ENCODE results near the gene PARP1. TPM values are rescaled to one million over a fixed set of nuclear protein-coding genes. Genes with fewer than 3 reads are reported as not detected.
A peak's percentile ranks its signal among the peaks of the same experiment; 100 is the strongest.

The PARP1 gene
- total RNA-seq, 1 experiment from 2014 or later: 546 TPM

DNA sequence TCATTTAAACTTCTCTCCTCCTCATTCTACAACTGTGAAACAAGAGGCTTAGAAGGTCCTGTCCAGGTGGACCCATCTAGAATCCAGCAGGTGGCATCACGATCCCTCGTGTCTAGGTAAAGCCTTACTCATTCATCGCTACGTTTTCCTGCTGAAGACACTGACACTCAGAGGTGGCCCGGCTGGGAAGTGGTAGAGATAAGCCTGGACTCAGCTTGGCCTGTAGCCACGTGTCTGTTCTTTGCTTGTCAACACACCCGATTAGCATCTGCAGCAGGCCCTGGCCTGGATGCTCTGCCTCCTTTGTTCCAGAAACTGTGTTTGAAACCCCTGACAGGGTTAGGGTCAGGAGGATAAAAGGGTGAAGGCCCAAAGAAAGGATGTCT lies 43.4 kb downstream of the PARP1 start:
- no peak overlapping the region for H3K27ac ChIP-seq
- peaks cover 97% of the 10 kb centered on the region for H3K36me3 ChIP-seq
- H3K9me3 ChIP-seq (replicated peaks): no peaks in the 10 kb centered on the region
- no peak overlapping the region for H3K4me3 ChIP-seq
- no peaks in the 10 kb centered on the region for H3K27me3 ChIP-seq
- no peak for DNase-seq
- no peaks in the 10 kb centered on the region for H3K4me1 ChIP-seq

DNA sequence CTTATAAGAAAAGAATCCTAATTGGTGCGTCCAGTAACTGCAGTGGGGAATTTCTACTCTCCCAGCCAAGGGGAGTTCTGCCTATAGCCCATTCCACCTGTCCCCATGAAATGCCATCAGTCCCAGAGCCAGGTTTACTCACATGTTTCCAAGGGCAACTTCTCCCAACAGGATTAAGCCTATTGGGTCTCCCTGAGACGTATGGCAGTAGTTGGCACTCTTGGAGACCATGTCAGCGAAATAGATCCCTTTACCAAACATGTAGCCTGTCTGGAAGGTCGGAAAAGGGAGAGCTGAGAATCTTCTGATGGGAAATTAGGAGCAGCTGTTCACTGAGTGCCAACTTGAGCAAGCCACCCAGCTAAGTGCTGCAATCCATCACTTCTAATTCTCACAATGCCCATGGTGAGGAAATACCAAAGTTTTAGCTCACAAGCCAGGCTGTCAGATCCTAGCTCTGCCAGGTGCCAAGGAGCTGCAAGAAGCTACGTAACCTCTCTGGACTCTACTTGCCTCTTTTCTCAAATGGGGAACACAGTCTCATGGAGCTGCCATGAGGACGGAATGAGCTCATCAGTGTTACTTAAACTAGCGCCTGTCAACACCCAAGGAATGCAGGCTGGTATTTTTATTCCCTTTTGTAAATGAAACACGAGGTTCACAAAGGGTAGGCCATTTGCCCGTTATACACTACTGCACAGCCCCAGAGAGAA lies 43.9 kb downstream of the PARP1 start:
- no peaks in the 10 kb centered on the region for H3K27me3 ChIP-seq
- no peak overlapping the region for H3K4me3 ChIP-seq
- DNase-seq: no peak
- H3K27ac ChIP-seq: no peak overlapping the region
- H3K4me1 ChIP-seq: no peaks in the 10 kb centered on the region
- H3K36me3 ChIP-seq: peaks cover 95% of the 10 kb centered on the region
- no peaks in the 10 kb centered on the region for H3K9me3 ChIP-seq (replicated peaks)

DNA sequence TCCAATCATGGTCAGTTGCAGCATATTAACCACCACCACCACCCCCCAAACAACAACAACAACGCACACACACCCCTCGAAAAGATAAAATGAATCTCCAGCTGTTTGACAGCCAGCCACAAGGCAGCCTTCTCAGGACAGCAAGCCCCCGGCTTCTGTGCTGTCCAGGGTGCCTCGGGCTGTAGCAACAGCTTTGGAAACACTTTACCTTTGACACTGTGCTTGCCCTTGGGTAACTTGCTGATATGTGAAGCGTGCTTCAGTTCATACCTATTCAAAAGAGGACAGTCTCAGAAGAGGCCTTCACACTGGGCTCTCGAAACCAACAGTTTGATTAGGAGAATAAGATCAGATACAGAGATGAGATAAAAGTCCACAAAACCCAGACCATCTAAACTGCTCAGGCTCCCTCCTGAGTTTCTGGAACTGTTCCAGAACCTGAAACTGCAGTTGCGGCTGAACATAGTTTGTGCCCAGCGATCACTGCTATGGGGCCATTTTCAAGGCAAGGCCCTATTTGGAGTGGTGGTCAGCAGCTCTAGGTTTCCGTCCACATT lies 44.9 kb downstream of the PARP1 start:
- H3K36me3 ChIP-seq: peaks cover 95% of the 10 kb centered on the region
- DNase-seq: no peak
- H3K9me3 ChIP-seq (replicated peaks): no peaks in the 10 kb centered on the region
- no peaks in the 10 kb centered on the region for H3K4me1 ChIP-seq
- no peaks in the 10 kb centered on the region for H3K27me3 ChIP-seq
- no peak overlapping the region for H3K4me3 ChIP-seq
- no peak overlapping the region for H3K27ac ChIP-seq

DNA sequence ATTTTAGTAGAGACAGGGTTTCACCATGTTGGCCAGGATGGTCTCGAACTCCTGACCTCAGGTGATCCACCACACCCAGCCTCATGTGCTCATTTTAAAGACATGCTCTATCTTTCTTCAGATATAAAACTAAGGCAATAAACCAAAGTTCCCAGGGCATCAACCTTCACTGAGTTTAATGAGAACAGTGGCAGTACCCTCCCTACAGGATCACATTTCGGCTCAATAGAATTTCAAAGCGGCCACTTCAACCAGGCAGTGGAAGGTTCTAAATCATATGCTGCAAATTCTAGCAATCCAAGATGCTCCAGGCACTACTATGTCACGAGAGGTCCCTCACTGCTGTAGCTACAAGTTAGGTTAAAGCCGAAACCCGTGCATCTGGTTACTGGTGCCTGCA lies 45.5 kb downstream of the PARP1 start:
- Histone ChIP-seq H3K4me1 (no peaks in the 10 kb centered on the region), H3K36me3 (peaks cover 95% of the 10 kb centered on the region), H3K27me3 (no peaks in the 10 kb centered on the region), H3K27ac (no peak overlapping the region), H3K9me3 (replicated peaks) (no peaks in the 10 kb centered on the region), H3K4me3 (no peak overlapping the region)
- DNase-seq: no peak

DNA sequence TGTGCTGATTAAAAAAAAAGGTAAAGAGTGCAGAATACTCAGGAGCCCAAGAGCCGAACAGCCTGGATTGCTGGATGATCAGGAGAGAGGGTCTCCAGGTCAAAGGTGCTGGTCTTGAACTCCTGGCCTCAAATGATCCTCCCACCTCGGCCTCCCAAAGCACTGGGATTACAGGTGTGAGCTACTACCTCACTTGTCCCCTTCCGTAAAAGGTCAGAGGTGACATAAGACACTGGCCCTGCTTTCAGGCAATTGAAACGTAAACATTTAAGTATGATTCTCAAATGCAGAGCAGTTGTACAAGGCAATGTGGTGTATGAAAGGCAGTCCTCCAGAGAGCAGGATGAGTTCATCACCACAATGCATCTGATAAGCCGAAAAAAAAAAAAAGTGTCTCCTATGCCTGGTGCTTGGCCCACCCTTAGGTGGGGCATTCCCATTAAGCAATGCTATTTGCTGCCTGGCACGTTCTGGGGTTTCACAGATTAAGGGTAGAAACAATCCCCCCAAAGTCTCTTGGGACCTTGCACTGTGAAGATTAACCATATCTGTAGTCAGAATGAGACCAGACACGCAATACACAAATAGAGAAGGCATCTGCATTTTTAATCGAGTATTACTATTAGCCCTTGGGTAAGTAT lies 47.7 kb downstream of the PARP1 start:
- DNase-seq: no peak
- no peaks in the 10 kb centered on the region for H3K4me1 ChIP-seq

DNA sequence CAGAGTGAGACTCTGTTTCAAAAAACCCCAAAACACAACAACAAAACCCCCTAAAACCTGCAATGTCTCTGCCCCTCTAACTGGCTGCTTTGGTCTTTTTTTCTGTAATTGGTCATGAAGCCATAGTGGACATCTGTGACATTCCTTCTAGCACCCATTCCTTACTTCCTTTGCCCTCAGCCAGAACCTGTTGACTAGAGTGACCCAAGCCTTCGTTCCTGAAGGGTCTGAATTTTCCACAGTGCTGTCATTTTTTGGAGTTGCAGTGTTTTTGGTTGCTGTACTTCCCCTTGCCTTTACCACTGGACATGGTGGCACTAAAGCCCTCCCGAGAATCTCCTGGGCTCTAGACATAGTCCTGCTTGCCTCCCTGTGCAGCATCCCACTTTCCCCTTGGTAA lies 50.5 kb downstream of the PARP1 start:
- Histone ChIP-seq H3K27me3 (no peaks in the 10 kb centered on the region), H3K36me3 (peaks cover 55% of the 10 kb centered on the region), H3K4me3 (no peak overlapping the region), H3K27ac (no peak overlapping the region), H3K9me3 (replicated peaks) (no peaks in the 10 kb centered on the region), H3K4me1 (no peaks in the 10 kb centered on the region)
- no peak for DNase-seq

More for the DNA sequence above, 47.7 kb downstream of the PARP1 start:
- Histone ChIP-seq H3K9me3 (replicated peaks) (no peaks in the 10 kb centered on the region), H3K4me3 (no peak overlapping the region), H3K36me3 (peaks cover 81% of the 10 kb centered on the region), H3K27me3 (no peaks in the 10 kb centered on the region), H3K27ac (no peak overlapping the region)

DNA sequence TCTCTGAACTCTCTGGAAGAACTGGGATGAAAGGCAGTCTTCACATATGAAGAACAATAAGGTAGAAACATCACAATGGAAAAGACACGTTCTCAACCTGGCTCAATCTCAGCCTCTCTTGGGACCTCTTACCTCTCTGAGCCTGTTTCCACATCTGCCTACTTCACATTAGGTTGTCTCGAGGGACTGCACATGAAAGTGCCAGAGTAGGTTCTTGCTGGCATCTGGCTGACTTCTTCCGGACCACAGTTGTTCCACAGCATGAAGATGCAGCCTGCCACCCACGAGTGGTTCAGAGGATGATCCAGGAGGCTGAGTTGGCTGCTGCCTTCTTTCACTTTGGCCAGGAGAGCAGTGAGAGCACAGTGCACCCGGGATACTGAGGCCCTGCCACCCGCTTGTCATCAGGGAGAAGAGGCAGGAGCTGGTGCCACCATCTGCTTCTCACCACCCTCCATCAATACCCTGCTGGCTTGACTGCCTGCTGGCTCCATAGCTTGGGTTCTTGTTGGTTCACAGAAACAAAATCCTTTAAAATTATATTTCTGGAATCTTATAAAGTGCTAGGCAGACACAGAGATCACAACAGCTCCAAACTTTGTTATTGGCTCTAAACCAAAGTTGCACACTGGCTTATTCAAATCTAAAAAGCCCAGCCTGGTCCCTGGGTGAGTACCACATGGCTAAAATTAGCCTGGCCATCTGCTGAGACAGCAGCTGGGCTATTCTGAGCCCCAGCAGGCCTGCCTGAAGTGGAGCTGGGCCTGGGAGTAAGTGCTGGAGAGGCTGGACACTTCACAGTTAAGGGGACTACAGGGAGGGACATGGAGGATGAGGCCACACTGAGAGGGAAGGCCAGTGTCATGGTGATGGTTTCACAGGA lies 52.0 kb downstream of the PARP1 start:
- Histone ChIP-seq H3K27ac (peak overlapping the region; percentile 10; the same call in 1 of the 2 replicates), H3K4me1 (no peaks in the 10 kb centered on the region), H3K9me3 (replicated peaks) (no peaks in the 10 kb centered on the region), H3K36me3 (peaks cover 41% of the 10 kb centered on the region), H3K27me3 (no peaks in the 10 kb centered on the region), H3K4me3 (no peak overlapping the region)
- DNase-seq: peak; percentile 64 to 73

DNA sequence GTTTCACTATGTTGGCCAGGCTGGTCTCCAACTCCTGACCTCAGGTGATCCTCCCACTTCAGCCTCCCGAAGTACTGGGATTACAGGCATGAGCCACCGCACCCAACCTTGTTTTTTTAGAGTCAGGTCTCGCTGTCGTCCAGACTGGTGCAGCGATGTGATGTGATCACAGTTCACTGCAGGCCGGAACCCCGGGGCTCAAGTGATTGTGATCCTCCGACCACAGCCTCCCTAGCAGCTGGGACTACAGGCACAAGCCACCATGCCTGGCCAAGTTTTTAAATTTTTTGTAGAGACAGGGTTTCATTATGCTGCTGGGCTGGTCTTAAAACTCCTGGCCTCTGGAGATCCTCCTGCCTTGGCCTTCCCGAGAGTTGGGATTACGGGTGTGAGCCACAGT lies 52.9 kb downstream of the PARP1 start:
- H3K9me3 ChIP-seq (replicated peaks): no peaks in the 10 kb centered on the region
- no peaks in the 10 kb centered on the region for H3K27me3 ChIP-seq
- H3K27ac ChIP-seq: no peak overlapping the region
- no peak for DNase-seq
- H3K4me1 ChIP-seq: no peaks in the 10 kb centered on the region; the same call in 1 of the 2 replicates
- peaks cover 32% of the 10 kb centered on the region for H3K36me3 ChIP-seq
- no peak overlapping the region for H3K4me3 ChIP-seq

DNA sequence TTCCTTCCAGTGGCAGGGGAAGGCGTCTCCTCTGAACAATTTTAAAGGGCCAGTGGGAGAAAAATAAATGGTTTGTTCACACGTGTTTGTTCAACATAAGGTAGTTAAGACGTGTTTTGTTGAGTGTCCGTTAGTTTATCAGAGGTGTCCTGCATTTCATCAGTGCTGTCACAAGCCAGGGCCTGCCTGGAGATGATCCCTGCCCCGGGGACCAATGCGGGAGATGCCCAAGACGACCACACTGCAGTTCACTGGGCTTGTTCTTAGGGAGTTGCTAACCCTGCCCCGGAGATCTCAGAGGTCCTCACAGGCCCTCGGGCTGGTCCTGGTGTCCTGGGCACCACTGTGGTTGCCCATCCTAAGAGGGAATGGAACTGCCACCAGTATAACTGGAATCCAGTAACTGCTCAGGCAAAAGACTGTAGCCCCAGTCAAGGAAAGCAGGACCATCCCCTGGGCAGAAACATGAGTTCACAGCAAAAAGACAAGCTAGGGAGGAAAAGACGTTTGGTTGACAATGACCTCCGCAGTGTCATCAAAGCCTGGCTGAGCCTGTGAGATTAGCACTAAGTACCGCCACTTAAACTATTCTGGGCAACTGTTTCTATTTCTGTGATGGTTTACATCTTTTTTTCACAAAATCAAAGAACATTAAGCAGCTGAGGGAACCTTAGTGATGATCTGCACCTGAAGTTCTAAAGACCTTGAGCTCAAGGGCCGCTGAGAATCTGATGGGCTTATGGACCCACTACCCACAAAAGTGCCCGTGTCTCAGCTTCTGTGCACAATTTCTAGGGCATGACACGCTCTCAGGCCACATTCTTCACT lies 54.0 kb downstream of the PARP1 start:
- H3K27me3 ChIP-seq: no peaks in the 10 kb centered on the region
- no peak overlapping the region for H3K4me3 ChIP-seq
- peaks cover 6% of the 10 kb centered on the region; the same call in 1 of the 2 replicates for H3K4me1 ChIP-seq
- no peaks in the 10 kb centered on the region for H3K9me3 ChIP-seq (replicated peaks)
- peaks cover 23% of the 10 kb centered on the region for H3K36me3 ChIP-seq
- no peak for DNase-seq
- no peak overlapping the region for H3K27ac ChIP-seq

DNA sequence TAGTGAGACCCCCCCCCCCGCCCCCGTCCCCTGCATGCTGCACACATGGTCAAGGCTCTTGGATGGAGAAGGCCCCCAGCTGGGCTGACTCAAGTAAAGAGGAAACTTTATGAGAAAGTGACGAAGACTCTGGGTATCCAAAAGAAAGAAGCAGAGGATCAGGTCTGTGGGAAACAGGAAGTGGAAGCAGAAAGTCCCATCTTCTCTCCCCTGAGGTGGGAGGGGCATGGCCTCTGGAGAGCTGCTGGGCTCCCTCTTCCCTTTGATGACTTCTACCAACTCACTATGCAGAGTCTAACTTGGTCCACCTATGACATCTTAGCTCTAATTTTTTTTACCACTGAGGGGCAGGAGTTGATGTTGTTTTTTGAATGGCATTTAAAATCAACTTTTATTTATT lies 56.2 kb downstream of the PARP1 start:
- H3K4me1 ChIP-seq: peaks cover 6% of the 10 kb centered on the region; the same call in 1 of the 2 replicates
- H3K27ac ChIP-seq: no peak overlapping the region
- no peak overlapping the region for H3K4me3 ChIP-seq
- DNase-seq: peak in 1 of 2 experiments; percentile 47
- no peaks in the 10 kb centered on the region for H3K27me3 ChIP-seq
- no peaks in the 10 kb centered on the region for H3K9me3 ChIP-seq (replicated peaks)
- H3K36me3 ChIP-seq: peaks cover 7% of the 10 kb centered on the region; the same call in 1 of the 2 replicates

DNA sequence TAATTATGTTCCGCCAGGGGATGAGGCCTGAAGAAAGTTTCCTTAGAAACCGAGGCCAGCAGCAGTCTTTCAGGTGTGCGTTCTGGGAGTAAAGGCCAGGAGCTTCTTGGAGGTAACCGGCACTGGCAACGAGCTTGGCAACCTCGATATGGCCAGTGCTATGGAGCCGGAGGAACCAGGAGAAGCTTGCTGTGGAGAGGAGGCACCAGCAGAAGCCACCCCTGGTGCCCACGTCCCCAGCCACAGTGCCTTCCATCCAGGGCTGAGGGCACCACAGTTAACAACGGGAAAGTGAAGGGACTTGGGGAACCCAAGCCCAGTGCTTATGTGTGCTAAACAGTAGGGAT lies 57.4 kb downstream of the PARP1 start:
- H3K27me3 ChIP-seq: no peaks in the 10 kb centered on the region
- H3K4me3 ChIP-seq: no peak overlapping the region
- H3K9me3 ChIP-seq (replicated peaks): no peaks in the 10 kb centered on the region
- H3K27ac ChIP-seq: peak overlapping the region; percentile 37; the same call in 1 of the 2 replicates
- DNase-seq: no peak
- peaks cover 6% of the 10 kb centered on the region; the same call in 1 of the 2 replicates for H3K4me1 ChIP-seq
- peaks cover 2% of the 10 kb centered on the region; the same call in 1 of the 2 replicates for H3K36me3 ChIP-seq

DNA sequence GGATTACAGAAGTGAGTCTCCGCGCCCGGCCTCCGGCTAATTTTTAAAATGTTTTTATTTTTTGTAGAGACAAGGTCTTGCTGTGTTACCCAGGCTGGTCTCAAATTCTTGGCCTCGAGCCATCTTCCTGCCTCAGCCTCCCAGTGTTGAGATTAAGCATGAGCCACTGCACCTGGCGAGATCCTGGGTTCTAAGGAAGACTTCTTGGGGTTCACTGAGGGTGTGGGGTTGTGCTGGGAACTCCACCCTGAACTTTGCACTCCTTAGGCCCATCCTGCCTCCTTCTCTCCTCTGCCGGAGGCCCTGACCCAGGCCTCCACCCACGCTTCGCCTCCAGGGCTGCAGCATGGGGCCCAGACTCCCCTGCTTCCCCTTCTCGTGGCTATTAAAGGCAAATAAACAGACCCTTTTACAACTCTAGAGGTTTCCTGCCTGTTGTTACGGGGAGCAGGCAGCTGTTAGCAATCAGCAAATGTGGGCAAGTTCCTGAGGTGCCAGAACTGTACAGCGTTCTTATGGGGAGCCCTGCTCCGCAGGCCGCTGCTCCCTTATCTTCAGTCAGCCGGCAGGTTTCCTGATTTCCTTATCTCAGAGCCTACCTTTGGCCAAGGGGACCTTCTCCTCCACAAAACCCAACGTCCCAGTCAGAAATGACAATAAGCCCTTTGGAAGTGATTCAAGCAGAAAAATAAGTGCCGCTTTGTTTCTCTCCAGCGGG lies 57.9 kb downstream of the PARP1 start:
- H3K27me3 ChIP-seq: no peaks in the 10 kb centered on the region

DNA sequence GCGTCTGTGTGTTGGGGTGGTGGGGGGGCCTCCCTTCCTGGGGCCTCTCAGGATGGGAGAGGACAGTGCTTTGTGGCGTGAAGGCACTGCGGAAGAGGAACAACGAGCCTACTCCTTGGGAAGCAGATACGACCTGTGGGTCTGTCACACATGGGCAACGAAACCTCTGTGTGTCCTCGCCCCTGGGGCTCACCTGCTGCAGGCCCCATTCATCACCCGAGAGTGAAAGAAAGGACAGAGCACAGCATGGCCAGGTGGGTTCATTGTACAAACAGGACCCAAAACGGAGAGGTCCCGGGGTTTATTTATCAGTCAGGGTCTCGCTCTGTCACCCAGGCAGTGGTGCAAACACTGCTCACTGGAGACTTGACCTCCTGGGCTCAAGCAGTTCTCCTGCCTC lies 58.8 kb downstream of the PARP1 start:
- no peak for DNase-seq
- Histone ChIP-seq H3K27me3 (no peaks in the 10 kb centered on the region), H3K27ac (no peak overlapping the region), H3K4me1 (peaks cover 6% of the 10 kb centered on the region; the same call in 1 of the 2 replicates), H3K36me3 (no peaks in the 10 kb centered on the region), H3K9me3 (replicated peaks) (no peaks in the 10 kb centered on the region), H3K4me3 (no peak overlapping the region)

More for the DNA sequence above, 57.9 kb downstream of the PARP1 start:
- H3K27ac ChIP-seq: peak overlapping the region; percentile 37
- H3K4me3 ChIP-seq: peak overlapping the region; percentile 14; the same call in 1 of the 2 replicates
- peaks cover 6% of the 10 kb centered on the region; the same call in 1 of the 2 replicates for H3K4me1 ChIP-seq
- H3K36me3 ChIP-seq: no peaks in the 10 kb centered on the region
- peak; percentile 68 to 84 for DNase-seq
- no peaks in the 10 kb centered on the region for H3K9me3 ChIP-seq (replicated peaks)
